HepG2 (cell line): ENCODE measurements around the gene ADGRV1. TPM values are rescaled to one million over a fixed set of nuclear protein-coding genes. Genes with fewer than 3 reads are reported as not detected.

Source experiments
- ATM ChIP-seq: fragments of 450-650 bp; IDR thresholded peaks from 2 replicates; pipeline ENCODE4 v1.7.1; 2017; ENCODE audit warnings: mild to moderate bottlenecking, borderline replicate concordance
- EEA1 ChIP-seq: sonication (generic); formaldehyde crosslinking; IDR thresholded peaks from 2 replicates; pipeline ENCODE4 v1.5.1; 2020; ENCODE audit warnings: mild to moderate bottlenecking, missing genetic modification reagents, borderline replicate concordance
- GPN1 ChIP-seq: sonication (generic); formaldehyde crosslinking; IDR thresholded peaks from 2 replicates; pipeline ENCODE4 v1.5.1; 2020; ENCODE audit warnings: missing genetic modification reagents, borderline replicate concordance
- HOXA3 ChIP-seq: sonication (generic); formaldehyde crosslinking; IDR thresholded peaks from 2 replicates; pipeline ENCODE4 v1.5.0; 2020; ENCODE audit warnings: missing genetic modification reagents
- KDM5A ChIP-seq: fragments of 200-600 bp; sonication (generic); IDR thresholded peaks from 2 replicates; pipeline ENCODE4 v1.7.0; 2018; ENCODE audit warnings: antibody characterized with exemption, mild to moderate bottlenecking, low read length, borderline replicate concordance
- REPIN1 ChIP-seq: sonication (generic); formaldehyde crosslinking; IDR thresholded peaks from 2 replicates; pipeline ENCODE4 v1.8.0; 2022; ENCODE audit warnings: missing genetic modification reagents, low read depth, mild to moderate bottlenecking, borderline replicate concordance
- SYNCRIP ChIP-seq: fragments of 200-400 bp; formaldehyde crosslinking; IDR thresholded peaks from 2 replicates; pipeline ENCODE4 v1.6.1; 2018; ENCODE audit warnings: mild to moderate bottlenecking, low read depth, low read length; ENCODE audit not compliant: insufficient read depth
- TAF15 ChIP-seq: fragments of 200-400 bp; formaldehyde crosslinking; IDR thresholded peaks from one replicate; pipeline ENCODE4 v1.6.1; 2018; ENCODE audit warnings: mild to moderate bottlenecking, low read depth, low read length; ENCODE audit not compliant: poor library complexity, severe bottlenecking
- THAP11 ChIP-seq: IDR thresholded peaks from 2 replicates; pipeline ENCODE4 v1.6.1; 2016; ENCODE audit warnings: missing biosample characterization, missing genetic modification reagents
- ZNF121 ChIP-seq: sonication (generic); formaldehyde crosslinking; IDR thresholded peaks from 2 replicates; pipeline ENCODE4 v1.5.0; 2020; ENCODE audit warnings: mild to moderate bottlenecking, missing genetic modification reagents
- ZNF282 ChIP-seq: fragments of 450-650 bp; IDR thresholded peaks from 2 replicates; pipeline ENCODE4 v1.6.1; 2018; ENCODE audit not compliant: partially characterized antibody
- ZNF296 ChIP-seq: sonication (generic); formaldehyde crosslinking; conservative IDR thresholded peaks from 2 replicates; pipeline ENCODE4 v1.5.0; 2020; ENCODE audit warnings: mild to moderate bottlenecking, missing genetic modification reagents
- ZNF451 ChIP-seq: sonication (generic); formaldehyde crosslinking; IDR thresholded peaks from 2 replicates; pipeline ENCODE4 v1.5.0; 2020; ENCODE audit warnings: mild to moderate bottlenecking, missing genetic modification reagents
- ZNF629 ChIP-seq: sonication (generic); formaldehyde crosslinking; conservative IDR thresholded peaks from 2 replicates; pipeline ENCODE4 v1.5.0; 2020; ENCODE audit warnings: missing genetic modification reagents
- ZZZ3 ChIP-seq: sonication (generic); formaldehyde crosslinking; IDR thresholded peaks from 2 replicates; pipeline ENCODE4 v1.4.0; 2020; ENCODE audit warnings: missing genetic modification reagents, mild to moderate bottlenecking, borderline replicate concordance
- polyA plus RNA-seq, 8 experiments: library from polyadenylated mRNA; depleted of rRNA in 3 of 8; stranded (reverse) in 7 of 8; unstranded in 1 of 8; fragments of >200 nt; fragmentation: Illumina TruSeq in 4 of 8; extraction: Trizol in 4 of 8; gene quantifications; 2 replicates each; pipeline versions ENCODE4 v1.2.1 to v1.2.3, GENCODE V29; 2011 to 2016; ENCODE audit warnings: low read depth in 4 of 8, missing spikeins in 1 of 8, mixed read lengths in 1 of 8; ENCODE audit not compliant: insufficient read depth in 1 of 8
- total RNA-seq, 5 experiments: library from RNA; depleted of rRNA; stranded (reverse); fragments of >200 nt; fragmentation: Illumina TruSeq; extraction: Trizol; gene quantifications; 2 replicates each; pipeline ENCODE4 v1.2.3, GENCODE V29; 2016; ENCODE audit warnings: low read depth in 1 of 5
- TF ChIP-seq, protein P1 (sequence below): IDR thresholded peaks from 2 replicates; pipeline ENCODE4 v1.6.1; 2012; ENCODE audit warnings: low read length, improper control_type of control experiment
- TF ChIP-seq, protein P2 (sequence below): sonication (generic); formaldehyde crosslinking; IDR thresholded peaks from 2 replicates; pipeline ENCODE4 v1.5.1; 2020; ENCODE audit warnings: mild to moderate bottlenecking, missing genetic modification reagents, borderline replicate concordance
- TF ChIP-seq, protein P3 (sequence below): sonication (generic); formaldehyde crosslinking; IDR thresholded peaks from 2 replicates; pipeline ENCODE4 v1.4.0; 2020; ENCODE audit warnings: missing genetic modification reagents, mild to moderate bottlenecking, borderline replicate concordance
- TF ChIP-seq, protein P4 (sequence below): IDR thresholded peaks from 2 replicates; pipeline ENCODE4 v1.4.0; 2020; ENCODE audit warnings: mild to moderate bottlenecking, missing genetic modification reagents

The ADGRV1 gene
- total and polyA plus RNA-seq, 2 of the 13 experiments (the other 11 are each of a cell fraction or from before 2014, with no cell fraction given), result 1.7 to 3.9 TPM

DNA sequence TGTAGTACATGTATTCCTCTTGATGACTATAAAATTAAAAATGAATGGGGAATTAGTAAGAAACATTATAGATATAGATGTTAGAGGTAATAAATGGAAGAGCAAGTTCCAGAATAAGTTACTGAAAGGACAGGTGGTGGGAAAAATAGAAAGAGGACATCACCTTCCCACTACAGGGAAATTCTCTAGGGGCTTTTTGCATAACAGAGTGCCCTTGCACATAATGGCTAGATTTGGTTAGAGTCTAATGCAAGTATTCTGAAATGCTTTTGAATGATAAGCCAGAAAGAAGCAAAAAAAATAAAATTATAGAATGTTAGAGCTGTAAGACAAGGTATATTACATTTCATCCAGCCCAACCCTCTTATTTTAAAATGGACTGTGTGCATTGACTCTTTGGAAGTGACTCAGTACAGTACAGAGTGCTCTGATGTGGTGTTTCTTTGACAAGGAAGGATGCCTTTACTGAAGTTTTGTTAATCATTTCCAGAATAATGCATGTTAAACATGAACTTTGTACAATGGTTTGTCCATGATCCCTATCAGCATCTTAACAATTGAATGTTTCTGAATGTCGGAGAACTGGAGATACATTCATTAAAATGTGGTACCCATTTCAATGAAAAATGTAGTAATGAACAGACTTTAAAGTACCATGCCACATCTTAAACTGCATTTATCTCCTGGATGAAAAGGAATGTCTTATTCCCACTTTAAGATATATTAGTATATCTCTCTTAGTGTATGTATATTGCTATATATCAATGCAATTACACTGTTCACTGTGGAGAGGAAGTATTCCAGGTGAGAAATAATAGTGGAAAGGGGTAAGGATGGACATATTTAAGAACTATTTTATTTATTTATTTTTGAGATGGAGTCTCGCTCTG is 391.1 kb downstream of the ADGRV1 start (continued):
- TF ChIP-seq, protein P1, sequence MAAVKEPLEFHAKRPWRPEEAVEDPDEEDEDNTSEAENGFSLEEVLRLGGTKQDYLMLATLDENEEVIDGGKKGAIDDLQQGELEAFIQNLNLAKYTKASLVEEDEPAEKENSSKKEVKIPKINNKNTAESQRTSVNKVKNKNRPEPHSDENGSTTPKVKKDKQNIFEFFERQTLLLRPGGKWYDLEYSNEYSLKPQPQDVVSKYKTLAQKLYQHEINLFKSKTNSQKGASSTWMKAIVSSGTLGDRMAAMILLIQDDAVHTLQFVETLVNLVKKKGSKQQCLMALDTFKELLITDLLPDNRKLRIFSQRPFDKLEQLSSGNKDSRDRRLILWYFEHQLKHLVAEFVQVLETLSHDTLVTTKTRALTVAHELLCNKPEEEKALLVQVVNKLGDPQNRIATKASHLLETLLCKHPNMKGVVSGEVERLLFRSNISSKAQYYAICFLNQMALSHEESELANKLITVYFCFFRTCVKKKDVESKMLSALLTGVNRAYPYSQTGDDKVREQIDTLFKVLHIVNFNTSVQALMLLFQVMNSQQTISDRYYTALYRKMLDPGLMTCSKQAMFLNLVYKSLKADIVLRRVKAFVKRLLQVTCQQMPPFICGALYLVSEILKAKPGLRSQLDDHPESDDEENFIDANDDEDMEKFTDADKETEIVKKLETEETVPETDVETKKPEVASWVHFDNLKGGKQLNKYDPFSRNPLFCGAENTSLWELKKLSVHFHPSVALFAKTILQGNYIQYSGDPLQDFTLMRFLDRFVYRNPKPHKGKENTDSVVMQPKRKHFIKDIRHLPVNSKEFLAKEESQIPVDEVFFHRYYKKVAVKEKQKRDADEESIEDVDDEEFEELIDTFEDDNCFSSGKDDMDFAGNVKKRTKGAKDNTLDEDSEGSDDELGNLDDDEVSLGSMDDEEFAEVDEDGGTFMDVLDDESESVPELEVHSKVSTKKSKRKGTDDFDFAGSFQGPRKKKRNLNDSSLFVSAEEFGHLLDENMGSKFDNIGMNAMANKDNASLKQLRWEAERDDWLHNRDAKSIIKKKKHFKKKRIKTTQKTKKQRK, result no peak
- TF ChIP-seq ZNF296 (CRISPR knock-in tag), result no peak
- TF ChIP-seq ZNF121 (CRISPR knock-in tag), result no peak
- no peak for TF ChIP-seq ZNF451 (CRISPR knock-in tag)
- no peak for TF ChIP-seq GPN1 (CRISPR knock-in tag)
- no peak for TF ChIP-seq ZNF282
- TF ChIP-seq ZZZ3 (CRISPR knock-in tag), result no peak
- TF ChIP-seq SYNCRIP, result no peak
- peak; percentile 49; the same call in 1 of the 2 replicates for TF ChIP-seq ZNF629 (CRISPR knock-in tag)
- TF ChIP-seq THAP11 (CRISPR knock-in tag), result no peak
- TF ChIP-seq, protein P2, sequence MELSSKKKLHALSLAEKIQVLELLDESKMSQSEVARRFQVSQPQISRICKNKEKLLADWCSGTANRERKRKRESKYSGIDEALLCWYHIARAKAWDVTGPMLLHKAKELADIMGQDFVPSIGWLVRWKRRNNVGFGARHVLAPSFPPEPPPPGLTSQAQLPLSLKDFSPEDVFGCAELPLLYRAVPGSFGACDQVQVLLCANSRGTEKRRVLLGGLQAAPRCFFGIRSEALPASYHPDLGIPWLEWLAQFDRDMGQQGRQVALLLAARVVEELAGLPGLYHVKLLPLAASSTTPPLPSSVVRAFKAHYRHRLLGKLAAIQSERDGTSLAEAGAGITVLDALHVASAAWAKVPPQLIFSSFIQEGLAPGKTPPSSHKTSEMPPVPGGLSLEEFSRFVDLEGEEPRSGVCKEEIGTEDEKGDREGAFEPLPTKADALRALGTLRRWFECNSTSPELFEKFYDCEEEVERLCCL (CRISPR knock-in tag), result no peak
- no peak for TF ChIP-seq EEA1 (CRISPR knock-in tag)
- TF ChIP-seq, protein P3, sequence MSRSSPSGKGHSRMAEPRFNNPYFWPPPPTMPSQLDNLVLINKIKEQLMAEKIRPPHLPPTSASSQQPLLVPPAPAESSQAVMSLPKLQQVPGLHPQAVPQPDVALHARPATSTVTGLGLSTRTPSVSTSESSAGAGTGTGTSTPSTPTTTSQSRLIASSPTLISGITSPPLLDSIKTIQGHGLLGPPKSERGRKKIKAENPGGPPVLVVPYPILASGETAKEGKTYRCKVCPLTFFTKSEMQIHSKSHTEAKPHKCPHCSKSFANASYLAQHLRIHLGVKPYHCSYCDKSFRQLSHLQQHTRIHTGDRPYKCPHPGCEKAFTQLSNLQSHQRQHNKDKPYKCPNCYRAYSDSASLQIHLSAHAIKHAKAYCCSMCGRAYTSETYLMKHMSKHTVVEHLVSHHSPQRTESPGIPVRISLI (CRISPR knock-in tag), result no peak; the same call in 1 of the 2 replicates
- TF ChIP-seq HOXA3 (CRISPR knock-in tag), result no peak
- no peak for TF ChIP-seq KDM5A
- no peak for TF ChIP-seq TAF15
- TF ChIP-seq, protein P4, sequence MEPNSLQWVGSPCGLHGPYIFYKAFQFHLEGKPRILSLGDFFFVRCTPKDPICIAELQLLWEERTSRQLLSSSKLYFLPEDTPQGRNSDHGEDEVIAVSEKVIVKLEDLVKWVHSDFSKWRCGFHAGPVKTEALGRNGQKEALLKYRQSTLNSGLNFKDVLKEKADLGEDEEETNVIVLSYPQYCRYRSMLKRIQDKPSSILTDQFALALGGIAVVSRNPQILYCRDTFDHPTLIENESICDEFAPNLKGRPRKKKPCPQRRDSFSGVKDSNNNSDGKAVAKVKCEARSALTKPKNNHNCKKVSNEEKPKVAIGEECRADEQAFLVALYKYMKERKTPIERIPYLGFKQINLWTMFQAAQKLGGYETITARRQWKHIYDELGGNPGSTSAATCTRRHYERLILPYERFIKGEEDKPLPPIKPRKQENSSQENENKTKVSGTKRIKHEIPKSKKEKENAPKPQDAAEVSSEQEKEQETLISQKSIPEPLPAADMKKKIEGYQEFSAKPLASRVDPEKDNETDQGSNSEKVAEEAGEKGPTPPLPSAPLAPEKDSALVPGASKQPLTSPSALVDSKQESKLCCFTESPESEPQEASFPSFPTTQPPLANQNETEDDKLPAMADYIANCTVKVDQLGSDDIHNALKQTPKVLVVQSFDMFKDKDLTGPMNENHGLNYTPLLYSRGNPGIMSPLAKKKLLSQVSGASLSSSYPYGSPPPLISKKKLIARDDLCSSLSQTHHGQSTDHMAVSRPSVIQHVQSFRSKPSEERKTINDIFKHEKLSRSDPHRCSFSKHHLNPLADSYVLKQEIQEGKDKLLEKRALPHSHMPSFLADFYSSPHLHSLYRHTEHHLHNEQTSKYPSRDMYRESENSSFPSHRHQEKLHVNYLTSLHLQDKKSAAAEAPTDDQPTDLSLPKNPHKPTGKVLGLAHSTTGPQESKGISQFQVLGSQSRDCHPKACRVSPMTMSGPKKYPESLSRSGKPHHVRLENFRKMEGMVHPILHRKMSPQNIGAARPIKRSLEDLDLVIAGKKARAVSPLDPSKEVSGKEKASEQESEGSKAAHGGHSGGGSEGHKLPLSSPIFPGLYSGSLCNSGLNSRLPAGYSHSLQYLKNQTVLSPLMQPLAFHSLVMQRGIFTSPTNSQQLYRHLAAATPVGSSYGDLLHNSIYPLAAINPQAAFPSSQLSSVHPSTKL (CRISPR knock-in tag), result peak; percentile 89
- no peak for TF ChIP-seq REPIN1 (CRISPR knock-in tag)
- no peak for TF ChIP-seq ATM
